Measurements from ENCODE around the gene TSHR. TPM values are rescaled to one million over a fixed set of nuclear protein-coding genes. Genes with fewer than 3 reads are reported as not detected.
"Not testable (repeated sequence)": the region's sequence is repeated elsewhere in the genome, so short reads cannot be mapped to it uniquely, and the experiment has no call there.

TSHR gene
- total RNA-seq, 1 donor from 2014 or later = 13.0 TPM

DNA sequence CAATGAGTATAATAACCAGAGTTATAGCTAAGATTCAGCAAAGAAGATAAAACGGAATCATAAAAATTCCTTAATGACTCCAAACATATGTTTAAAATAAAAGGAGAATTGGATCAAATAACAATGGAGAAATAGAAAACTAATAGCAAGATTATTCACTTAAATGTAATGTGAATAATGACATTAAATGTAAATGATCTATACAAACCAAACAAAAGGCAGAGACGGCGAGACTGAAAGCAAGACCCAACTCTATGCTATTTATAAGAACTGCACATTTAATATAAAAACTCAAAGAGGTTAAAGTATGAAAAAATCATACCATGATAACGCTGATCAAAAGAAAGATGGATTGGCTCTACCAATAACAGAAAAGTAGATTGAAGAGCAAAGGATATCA lies 3.9 kb upstream of the TSHR start:
- no peak for DNase-seq (ENCODE audit: low spot score)

GRCh38 chr14:80953211-80953610 lies 2.2 kb upstream of the TSHR start:
- DNase-seq (ENCODE audit: low spot score) = not testable (repeated sequence)

DNA sequence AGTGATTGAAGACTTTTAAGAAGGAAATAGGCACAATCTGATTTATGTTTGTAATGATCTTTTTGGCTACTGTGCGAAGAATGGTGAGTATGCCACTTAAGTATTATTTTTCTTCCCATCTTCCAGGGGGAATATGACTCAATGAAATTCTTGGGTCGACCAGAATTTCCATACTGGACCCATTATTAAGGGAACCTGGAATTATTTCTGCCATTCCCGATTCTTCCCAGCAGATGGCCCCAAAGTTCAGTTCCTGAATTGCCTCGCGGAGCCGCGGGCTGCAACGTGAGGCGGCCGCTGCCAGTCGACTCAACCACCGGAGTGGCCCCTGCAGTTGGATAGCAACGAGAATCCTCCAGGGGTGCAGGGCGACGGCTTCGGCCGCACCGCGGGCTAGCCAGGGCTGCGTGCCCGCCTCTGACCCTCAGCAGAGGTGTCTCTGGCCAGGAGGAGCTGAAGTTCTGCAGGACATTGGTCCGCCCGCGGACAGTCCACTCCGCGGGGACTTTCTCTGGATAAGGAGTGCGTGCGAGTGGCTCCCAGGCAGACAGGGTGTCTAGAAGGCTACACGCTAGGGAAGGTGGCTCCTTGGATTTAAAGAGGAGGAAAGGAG lies 628 bp upstream of the TSHR start:
- DNase-seq (ENCODE audit: low spot score) = peak; percentile 76

- no peak for DNase-seq (ENCODE audit: low spot score)
Observed at GRCh38 chr14:80956102-80956501, 681 bp downstream of the TSHR start.

- DNase-seq (ENCODE audit: low spot score) = no peak
Observed at GRCh38 chr14:80956922-80957321, 1.5 kb downstream of the TSHR start.

DNA sequence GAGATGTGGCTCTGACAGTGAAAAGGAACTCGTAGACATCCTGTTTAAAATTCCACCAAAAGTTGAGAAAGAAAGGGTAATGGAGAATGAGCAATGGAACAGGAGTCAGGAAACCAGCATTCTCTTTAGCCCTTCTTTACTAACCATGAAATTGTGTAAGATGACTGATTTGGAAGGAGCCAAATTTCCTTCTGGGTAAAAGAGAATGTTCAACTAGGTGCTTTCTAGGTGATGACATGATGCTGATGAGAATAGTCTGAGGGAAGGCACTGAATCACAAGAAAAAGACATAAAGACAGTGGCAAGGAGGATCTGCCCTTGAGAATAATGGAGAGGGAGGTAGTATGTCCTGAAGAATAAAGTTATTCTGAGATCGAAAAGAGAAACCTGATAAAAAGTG lies 2.2 kb downstream of the TSHR start:
- no peak for DNase-seq (ENCODE audit: low spot score)

GRCh38 chr14:80958226-80958625 lies 2.8 kb downstream of the TSHR start:
- DNase-seq (ENCODE audit: low spot score) = no peak

- no peak for DNase-seq (ENCODE audit: low spot score)
Observed at GRCh38 chr14:80958939-80959338, 3.5 kb downstream of the TSHR start.

- no peak for DNase-seq (ENCODE audit: low spot score)
Observed at GRCh38 chr14:80959496-80959895, 4.1 kb downstream of the TSHR start.

DNA sequence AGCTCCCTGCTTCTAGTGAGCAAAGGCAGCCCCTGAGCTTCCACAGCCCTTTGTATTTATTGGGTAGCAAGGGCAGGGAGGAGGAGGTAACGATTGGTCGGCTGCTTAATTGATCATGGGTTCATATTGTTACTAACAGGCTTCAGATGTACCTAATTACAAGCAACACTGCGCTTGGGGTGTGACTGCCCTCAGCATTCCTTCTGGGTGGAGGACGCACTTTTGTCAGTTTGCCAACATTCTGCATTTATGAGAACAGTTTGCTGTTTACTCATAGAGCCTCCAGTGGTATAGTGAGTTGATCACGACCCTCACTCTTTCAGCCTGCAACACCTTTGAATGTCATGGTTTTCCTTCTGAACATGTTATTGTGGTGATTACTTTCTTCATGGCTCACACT lies 9.6 kb downstream of the TSHR start:
- no peak for DNase-seq (ENCODE audit: low spot score)

GRCh38 chr14:80973931-80974641 lies 18.7 kb downstream of the TSHR start:
- DNase-seq (ENCODE audit: low spot score) = peak; percentile 95

DNA sequence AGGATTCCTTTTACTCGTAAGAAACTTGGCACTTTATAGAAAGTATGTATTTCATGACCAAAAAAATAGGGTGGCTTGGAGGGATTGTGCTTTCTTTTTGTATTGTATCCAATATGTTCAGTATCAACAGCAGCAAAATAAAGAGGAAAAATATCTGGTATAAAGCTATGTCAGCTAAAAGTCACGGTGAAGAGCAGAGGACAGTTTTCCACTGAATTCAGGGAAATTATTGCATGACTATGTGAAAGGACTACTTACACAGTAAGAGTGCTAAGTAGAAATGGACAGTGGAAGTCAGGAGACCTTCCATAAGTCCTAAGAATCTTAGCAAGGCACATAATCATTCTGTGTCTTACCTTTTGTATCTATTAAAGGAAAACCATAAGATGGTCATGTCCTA lies 19.3 kb downstream of the TSHR start:
- no peak for DNase-seq (ENCODE audit: low spot score)

- no peak for DNase-seq (ENCODE audit: low spot score)
Observed at GRCh38 chr14:80977221-80977620, 21.8 kb downstream of the TSHR start.

- DNase-seq (ENCODE audit: low spot score) = no peak
Observed at GRCh38 chr14:80978403-80978802, 23.0 kb downstream of the TSHR start.

DNA sequence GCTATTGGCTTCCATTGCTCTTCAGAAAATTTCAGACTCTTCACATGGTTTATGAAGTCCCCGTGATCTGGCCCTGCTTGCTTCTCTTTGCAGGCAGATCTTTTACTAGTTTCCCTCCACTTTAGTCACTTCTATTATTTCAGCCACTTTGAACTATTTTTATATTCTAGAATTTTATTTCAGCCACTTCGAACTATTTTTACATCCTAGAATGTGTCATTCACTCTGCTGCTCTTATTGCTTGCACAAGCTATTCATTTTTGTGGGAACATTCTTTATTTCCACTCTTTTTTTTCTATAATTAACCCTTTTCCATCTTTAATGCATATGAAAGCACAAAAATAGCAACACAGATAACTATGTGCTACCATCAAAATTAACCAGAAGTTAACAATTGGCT lies 24.5 kb downstream of the TSHR start:
- no peak for DNase-seq (ENCODE audit: low spot score)

DNA sequence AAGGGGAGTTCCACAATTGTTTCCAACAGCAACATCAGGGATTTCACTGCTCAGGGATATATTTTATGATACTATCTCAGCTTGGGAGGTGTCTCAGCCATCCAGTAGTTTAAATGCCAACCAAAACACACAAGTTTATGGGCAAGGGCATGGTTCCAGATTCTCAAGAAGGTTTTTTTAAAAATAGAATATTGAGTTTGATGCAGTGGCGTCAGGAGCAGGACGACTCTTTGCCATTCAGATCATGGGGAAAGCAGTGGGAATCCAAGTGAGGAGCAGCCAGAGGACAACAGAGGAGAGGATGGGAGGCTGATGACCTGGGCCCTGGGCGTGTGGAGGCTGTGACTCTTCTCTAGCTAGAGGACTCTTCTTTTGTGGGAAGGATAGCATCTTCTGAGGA lies 25.7 kb downstream of the TSHR start:
- no peak for DNase-seq (ENCODE audit: low spot score)

GRCh38 chr14:80981673-80982072 lies 26.3 kb downstream of the TSHR start:
- no peak for DNase-seq (ENCODE audit: low spot score)

DNA sequence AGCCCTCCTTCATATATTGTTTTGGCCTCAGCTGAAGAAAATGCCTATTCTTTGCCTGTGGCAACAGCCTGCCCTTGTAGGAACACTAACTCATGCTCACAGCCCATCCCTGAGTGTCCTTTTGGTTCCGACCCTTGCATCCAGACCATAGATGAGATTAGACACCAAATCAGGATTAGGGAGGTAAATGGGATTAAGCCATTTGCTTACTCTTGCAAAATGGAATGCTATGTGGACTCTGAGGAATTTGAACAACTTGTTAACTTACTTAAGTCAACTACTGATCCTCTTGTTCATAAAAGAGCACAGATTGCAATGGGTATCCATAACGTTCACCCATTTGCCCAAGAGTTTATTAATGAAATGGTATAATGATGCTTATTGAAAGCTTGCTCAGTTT lies 27.3 kb downstream of the TSHR start:
- DNase-seq (ENCODE audit: low spot score) = no peak

- DNase-seq (ENCODE audit: low spot score) = peak; percentile 78
Observed at GRCh38 chr14:80987235-80988032, 32.0 kb downstream of the TSHR start.

- DNase-seq (ENCODE audit: low spot score) = no peak
Observed at GRCh38 chr14:80988192-80988591, 32.8 kb downstream of the TSHR start.

DNA sequence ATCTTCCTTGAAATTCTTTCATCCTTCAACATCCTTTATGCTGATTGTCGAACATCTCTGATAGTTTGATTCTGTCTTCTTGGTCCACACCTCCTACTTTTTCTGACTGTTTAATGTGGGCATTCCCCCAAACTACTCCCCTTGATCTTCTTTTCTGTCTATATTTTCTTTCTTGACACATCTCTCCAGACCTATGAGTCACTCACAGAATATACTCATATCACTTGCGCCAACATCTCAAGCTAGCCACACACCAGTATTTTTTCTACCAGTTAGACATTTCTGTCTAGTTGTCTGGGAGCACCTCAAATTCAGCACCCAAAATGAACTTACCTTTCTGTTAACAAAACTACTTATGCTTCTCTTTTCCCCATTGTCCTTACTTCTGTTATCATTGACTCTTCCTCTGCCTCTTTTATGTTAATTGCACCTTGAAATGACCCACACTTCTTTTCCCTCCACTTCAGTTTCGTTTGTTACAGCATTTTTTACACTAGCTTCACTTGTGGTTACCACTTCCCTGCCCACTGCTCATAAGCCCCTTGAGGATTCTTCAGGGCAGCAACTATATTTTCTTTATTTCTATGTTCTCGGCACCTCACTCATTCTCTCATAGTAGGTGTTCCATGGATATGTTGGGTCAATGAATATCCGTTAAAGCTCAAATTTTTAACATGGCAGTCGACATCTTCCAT lies 33.5 kb downstream of the TSHR start:
- no peak for DNase-seq (ENCODE audit: low spot score)

GRCh38 chr14:80992580-80992979 lies 37.2 kb downstream of the TSHR start:
- no peak for DNase-seq (ENCODE audit: low spot score)
